ENCODE measurements around the gene FBH1. TPM values are rescaled to one million over a fixed set of nuclear protein-coding genes. Genes with fewer than 3 reads are reported as not detected.
"Not testable (repeated sequence)": the region's sequence is repeated elsewhere in the genome, so short reads cannot be mapped to it uniquely, and the experiment has no call there.

Gene FBH1
- total RNA-seq = 51.7 TPM

- H3K9ac ChIP-seq (ENCODE audit: low read depth in 1 of 3, low read length in 3 of 3) = peak within 1 kb of the TSS; percentile 78 to 93 (median 90)
- no peaks in the 10 kb centered on the region for H3K27me3 ChIP-seq (ENCODE audit: control insufficient read depth in 3 of 3, insufficient read depth in 3 of 3, low read length in 3 of 3)
- H3K36me3 ChIP-seq (ENCODE audit: control insufficient read depth in 3 of 3, insufficient read depth in 3 of 3, low read length in 3 of 3) = peaks cover 11 to 26% (median 14%) of the 10 kb centered on the region in 3 donors
- H3K27ac ChIP-seq (ENCODE audit: low read depth, low read length) = peak within 1 kb of the TSS; percentile 66
- peak within 1 kb of the TSS; percentile 88 to 94 (median 91) for H3K4me3 ChIP-seq (ENCODE audit: low read length in 3 of 3)
- peaks cover 34 to 50% (median 36%) of the 10 kb centered on the region in 3 donors for H3K4me1 ChIP-seq (ENCODE audit: control insufficient read depth in 3 of 3, insufficient read depth in 3 of 3, low read length in 3 of 3)
- H3K9me3 ChIP-seq (ENCODE audit: control insufficient read depth in 3 of 3, low read length in 3 of 3) = no peaks in the 10 kb centered on the region
These were observed at the start of gene FBH1, which contains the start of gene ANKRD16 for GRCh38 chr10:5889624-5890451. FBH1 (plus strand) TSS chr10:5890243; CDS start chr10:5890346, 103 bp downstream. ANKRD16 (minus strand) TSS chr10:5889893; CDS start chr10:5889354, 539 bp downstream.

GRCh38 chr10:5840314-5841307 is 49.4 kb upstream of the FBH1 start:
- Histone ChIP-seq H3K36me3 (ENCODE audit: control insufficient read depth in 3 of 3, insufficient read depth in 3 of 3, low read length in 3 of 3) (no peaks in the 10 kb centered on the region), H3K4me3 (ENCODE audit: low read length in 3 of 3) (peak overlapping the region in 2 of 3 donors; percentile 31 to 41), H3K9me3 (ENCODE audit: control insufficient read depth in 3 of 3, low read length in 3 of 3) (no peaks in the 10 kb centered on the region), H3K4me1 (ENCODE audit: control insufficient read depth in 3 of 3, insufficient read depth in 3 of 3, low read length in 3 of 3) (peaks cover 3 to 4% (median 4%) of the 10 kb centered on the region in 3 donors), H3K27me3 (ENCODE audit: control insufficient read depth in 3 of 3, insufficient read depth in 3 of 3, low read length in 3 of 3) (peaks cover 0 to 5% (median 0%) of the 10 kb centered on the region in 3 donors), H3K27ac (ENCODE audit: low read depth, low read length) (no peak overlapping the region), H3K9ac (ENCODE audit: low read depth in 1 of 3, low read length in 3 of 3) (peak overlapping the region in 1 of 3 donors; percentile 40)

GRCh38 chr10:5841965-5842364 is 48.1 kb upstream of the FBH1 start:
- peaks cover 0 to 5% (median 0%) of the 10 kb centered on the region in 3 donors for H3K27me3 ChIP-seq (ENCODE audit: control insufficient read depth in 3 of 3, insufficient read depth in 3 of 3, low read length in 3 of 3)
- H3K36me3 ChIP-seq (ENCODE audit: control insufficient read depth in 3 of 3, insufficient read depth in 3 of 3, low read length in 3 of 3) = no peaks in the 10 kb centered on the region
- no peak overlapping the region for H3K9ac ChIP-seq (ENCODE audit: low read depth in 1 of 3, low read length in 3 of 3)
- H3K4me3 ChIP-seq (ENCODE audit: low read length in 3 of 3) = no peak overlapping the region
- H3K27ac ChIP-seq (ENCODE audit: low read depth, low read length) = no peak overlapping the region
- H3K9me3 ChIP-seq (ENCODE audit: control insufficient read depth in 3 of 3, low read length in 3 of 3) = no peaks in the 10 kb centered on the region
- peaks cover 3 to 4% (median 4%) of the 10 kb centered on the region in 3 donors for H3K4me1 ChIP-seq (ENCODE audit: control insufficient read depth in 3 of 3, insufficient read depth in 3 of 3, low read length in 3 of 3)

- peaks cover 0 to 5% (median 0%) of the 10 kb centered on the region in 3 donors for H3K27me3 ChIP-seq (ENCODE audit: control insufficient read depth in 3 of 3, insufficient read depth in 3 of 3, low read length in 3 of 3)
- no peaks in the 10 kb centered on the region for H3K9me3 ChIP-seq (ENCODE audit: control insufficient read depth in 3 of 3, low read length in 3 of 3)
- H3K27ac ChIP-seq (ENCODE audit: low read depth, low read length) = no peak overlapping the region
- no peaks in the 10 kb centered on the region for H3K36me3 ChIP-seq (ENCODE audit: control insufficient read depth in 3 of 3, insufficient read depth in 3 of 3, low read length in 3 of 3)
- no peak overlapping the region for H3K4me3 ChIP-seq (ENCODE audit: low read length in 3 of 3)
- peaks cover 3 to 4% (median 4%) of the 10 kb centered on the region in 3 donors for H3K4me1 ChIP-seq (ENCODE audit: control insufficient read depth in 3 of 3, insufficient read depth in 3 of 3, low read length in 3 of 3)
- H3K9ac ChIP-seq (ENCODE audit: low read depth in 1 of 3, low read length in 3 of 3) = no peak overlapping the region
These were observed 46.2 kb upstream of the FBH1 start for GRCh38 chr10:5843686-5844344.

GRCh38 chr10:5844345-5845055 is 45.5 kb upstream of the FBH1 start:
- Histone ChIP-seq H3K36me3 (ENCODE audit: control insufficient read depth in 3 of 3, insufficient read depth in 3 of 3, low read length in 3 of 3) (no peaks in the 10 kb centered on the region), H3K9me3 (ENCODE audit: control insufficient read depth in 3 of 3, low read length in 3 of 3) (no peaks in the 10 kb centered on the region), H3K4me1 (ENCODE audit: control insufficient read depth in 3 of 3, insufficient read depth in 3 of 3, low read length in 3 of 3) (peaks cover 3 to 4% (median 4%) of the 10 kb centered on the region in 3 donors), H3K4me3 (ENCODE audit: low read length in 3 of 3) (no peak overlapping the region), H3K27me3 (ENCODE audit: control insufficient read depth in 3 of 3, insufficient read depth in 3 of 3, low read length in 3 of 3) (peaks cover 0 to 5% (median 0%) of the 10 kb centered on the region in 3 donors), H3K9ac (ENCODE audit: low read depth in 1 of 3, low read length in 3 of 3) (no peak overlapping the region), H3K27ac (ENCODE audit: low read depth, low read length) (no peak overlapping the region)

- not testable (repeated sequence) for H3K4me1 ChIP-seq (ENCODE audit: control insufficient read depth in 3 of 3, insufficient read depth in 3 of 3, low read length in 3 of 3); H3K9me3 ChIP-seq (ENCODE audit: control insufficient read depth in 3 of 3, low read length in 3 of 3); H3K36me3 ChIP-seq (ENCODE audit: control insufficient read depth in 3 of 3, insufficient read depth in 3 of 3, low read length in 3 of 3); H3K4me3 ChIP-seq (ENCODE audit: low read length in 3 of 3); H3K9ac ChIP-seq (ENCODE audit: low read depth in 1 of 3, low read length in 3 of 3); H3K27me3 ChIP-seq (ENCODE audit: control insufficient read depth in 3 of 3, insufficient read depth in 3 of 3, low read length in 3 of 3)
- H3K27ac ChIP-seq (ENCODE audit: low read depth, low read length) = peak overlapping the region; percentile 45
These were observed 43.4 kb upstream of the FBH1 start for GRCh38 chr10:5846667-5847066.

- Histone ChIP-seq H3K4me1 (ENCODE audit: control insufficient read depth in 3 of 3, insufficient read depth in 3 of 3, low read length in 3 of 3) (no peaks in the 10 kb centered on the region), H3K36me3 (ENCODE audit: control insufficient read depth in 3 of 3, insufficient read depth in 3 of 3, low read length in 3 of 3) (no peaks in the 10 kb centered on the region), H3K9ac (ENCODE audit: low read depth in 1 of 3, low read length in 3 of 3) (no peak overlapping the region), H3K27ac (ENCODE audit: low read depth, low read length) (no peak overlapping the region), H3K4me3 (ENCODE audit: low read length in 3 of 3) (no peak overlapping the region), H3K27me3 (ENCODE audit: control insufficient read depth in 3 of 3, insufficient read depth in 3 of 3, low read length in 3 of 3) (peaks cover 0 to 6% (median 0%) of the 10 kb centered on the region in 3 donors), H3K9me3 (ENCODE audit: control insufficient read depth in 3 of 3, low read length in 3 of 3) (no peaks in the 10 kb centered on the region)
These were observed 35.9 kb upstream of the FBH1 start for GRCh38 chr10:5854131-5854475.

- Histone ChIP-seq H3K4me3 (ENCODE audit: low read length in 3 of 3) (no peak overlapping the region), H3K4me1 (ENCODE audit: control insufficient read depth in 3 of 3, insufficient read depth in 3 of 3, low read length in 3 of 3) (no peaks in the 10 kb centered on the region), H3K27me3 (ENCODE audit: control insufficient read depth in 3 of 3, insufficient read depth in 3 of 3, low read length in 3 of 3) (peaks cover 0 to 6% (median 0%) of the 10 kb centered on the region in 3 donors), H3K9ac (ENCODE audit: low read depth in 1 of 3, low read length in 3 of 3) (no peak overlapping the region), H3K27ac (ENCODE audit: low read depth, low read length) (no peak overlapping the region), H3K9me3 (ENCODE audit: control insufficient read depth in 3 of 3, low read length in 3 of 3) (no peaks in the 10 kb centered on the region), H3K36me3 (ENCODE audit: control insufficient read depth in 3 of 3, insufficient read depth in 3 of 3, low read length in 3 of 3) (no peaks in the 10 kb centered on the region)
These were observed 33.9 kb upstream of the FBH1 start for GRCh38 chr10:5855979-5856700.

GRCh38 chr10:5856701-5857004 is 33.4 kb upstream of the FBH1 start:
- Histone ChIP-seq H3K9me3 (ENCODE audit: control insufficient read depth in 3 of 3, low read length in 3 of 3) (no peaks in the 10 kb centered on the region), H3K27ac (ENCODE audit: low read depth, low read length) (no peak overlapping the region), H3K4me1 (ENCODE audit: control insufficient read depth in 3 of 3, insufficient read depth in 3 of 3, low read length in 3 of 3) (no peaks in the 10 kb centered on the region), H3K4me3 (ENCODE audit: low read length in 3 of 3) (no peak overlapping the region), H3K27me3 (ENCODE audit: control insufficient read depth in 3 of 3, insufficient read depth in 3 of 3, low read length in 3 of 3) (peaks cover 0 to 6% (median 0%) of the 10 kb centered on the region in 3 donors), H3K36me3 (ENCODE audit: control insufficient read depth in 3 of 3, insufficient read depth in 3 of 3, low read length in 3 of 3) (no peaks in the 10 kb centered on the region), H3K9ac (ENCODE audit: low read depth in 1 of 3, low read length in 3 of 3) (no peak overlapping the region)

Measured in skeletal muscle tissue (tissue), 4 donors.